Measurements from ENCODE around the gene PIEZO2.

PIEZO2 gene

DNA sequence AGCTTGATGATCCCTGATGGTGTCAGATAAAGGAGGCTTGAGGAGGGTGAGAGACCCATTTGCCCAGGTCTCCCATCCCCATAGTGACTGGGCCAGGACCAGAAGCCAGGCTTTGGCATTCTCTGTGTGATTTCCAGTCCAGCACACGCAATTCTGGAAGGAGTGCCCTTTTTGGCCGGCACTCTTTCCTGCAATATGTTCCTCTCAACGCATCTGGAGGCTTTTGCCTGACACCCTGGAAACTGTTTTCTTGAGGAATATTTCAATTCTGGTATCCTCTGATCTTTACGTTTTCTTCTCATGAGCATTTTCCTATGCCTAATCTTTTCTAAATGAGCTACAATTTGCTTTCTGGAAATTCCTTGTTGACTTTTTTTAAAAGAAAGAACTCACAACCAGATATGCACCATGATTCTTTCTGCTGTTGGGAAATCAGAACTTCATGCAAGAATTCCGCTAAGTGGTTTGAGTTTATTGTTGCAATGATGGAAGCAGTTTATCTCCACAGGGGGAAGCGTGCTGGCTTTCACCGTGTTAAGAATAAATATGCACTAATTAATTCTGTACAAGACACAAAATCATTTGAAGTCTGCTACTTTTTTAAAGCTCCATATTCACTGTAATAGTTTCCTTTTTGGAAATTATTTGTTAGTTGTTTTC is 479.8 kb downstream of the PIEZO2 start:
- Histone ChIP-seq H3K27me3 (ENCODE audit: insufficient read depth, low read length) (peaks cover 10% of the 10 kb centered on the region; the same call in 1 of the 2 replicates), H3K4me1 (ENCODE audit: insufficient read depth, low read length, severe bottlenecking) (no peaks in the 10 kb centered on the region), H3K4me2 (ENCODE audit: low read length) (no peak overlapping the region), H3K9me2 (ENCODE audit: low read depth, low read length) (no peaks in the 10 kb centered on the region), H3K4me3 (ENCODE audit: low read depth, low read length, poor library complexity, severe bottlenecking) (no peak overlapping the region), H3K9ac (ENCODE audit: low read length) (no peak overlapping the region), H3K9me3 (ENCODE audit: low read length) (no peaks in the 10 kb centered on the region), H3K36me3 (ENCODE audit: insufficient read depth, low read length) (no peaks in the 10 kb centered on the region), H3K27ac (ENCODE audit: low read depth, low read length, poor library complexity, severe bottlenecking) (no peak overlapping the region), H3F3A (ENCODE audit: insufficient read depth, low read length) (no peaks in the 10 kb centered on the region), H3K79me2 (ENCODE audit: insufficient read depth, low read length) (no peaks in the 10 kb centered on the region), H4K20me1 (ENCODE audit: insufficient read depth, low read length) (no peaks in the 10 kb centered on the region), H2AFZ (ENCODE audit: low read length) (no peak overlapping the region)
- no peak for TF ChIP-seq EZH2 (IDR thresholded peaks at IDR 0.05; ENCODE audit: borderline replicate concordance, low read length)
- TF ChIP-seq, protein P1, sequence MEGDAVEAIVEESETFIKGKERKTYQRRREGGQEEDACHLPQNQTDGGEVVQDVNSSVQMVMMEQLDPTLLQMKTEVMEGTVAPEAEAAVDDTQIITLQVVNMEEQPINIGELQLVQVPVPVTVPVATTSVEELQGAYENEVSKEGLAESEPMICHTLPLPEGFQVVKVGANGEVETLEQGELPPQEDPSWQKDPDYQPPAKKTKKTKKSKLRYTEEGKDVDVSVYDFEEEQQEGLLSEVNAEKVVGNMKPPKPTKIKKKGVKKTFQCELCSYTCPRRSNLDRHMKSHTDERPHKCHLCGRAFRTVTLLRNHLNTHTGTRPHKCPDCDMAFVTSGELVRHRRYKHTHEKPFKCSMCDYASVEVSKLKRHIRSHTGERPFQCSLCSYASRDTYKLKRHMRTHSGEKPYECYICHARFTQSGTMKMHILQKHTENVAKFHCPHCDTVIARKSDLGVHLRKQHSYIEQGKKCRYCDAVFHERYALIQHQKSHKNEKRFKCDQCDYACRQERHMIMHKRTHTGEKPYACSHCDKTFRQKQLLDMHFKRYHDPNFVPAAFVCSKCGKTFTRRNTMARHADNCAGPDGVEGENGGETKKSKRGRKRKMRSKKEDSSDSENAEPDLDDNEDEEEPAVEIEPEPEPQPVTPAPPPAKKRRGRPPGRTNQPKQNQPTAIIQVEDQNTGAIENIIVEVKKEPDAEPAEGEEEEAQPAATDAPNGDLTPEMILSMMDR (IDR thresholded peaks at IDR 0.05; ENCODE audit: low read length) = no peak

- H3K27ac ChIP-seq (ENCODE audit: low read depth, low read length, poor library complexity, severe bottlenecking) = no peak overlapping the region
- no peaks in the 10 kb centered on the region for H3K36me3 ChIP-seq (ENCODE audit: insufficient read depth, low read length)
- no peak overlapping the region for H3K4me3 ChIP-seq (ENCODE audit: low read depth, low read length, poor library complexity, severe bottlenecking)
- no peaks in the 10 kb centered on the region for H3K9me3 ChIP-seq (ENCODE audit: low read length)
- no peak overlapping the region for H3K9ac ChIP-seq (ENCODE audit: low read length)
- H3K4me1 ChIP-seq (ENCODE audit: insufficient read depth, low read length, severe bottlenecking) = no peaks in the 10 kb centered on the region
- no peaks in the 10 kb centered on the region for H3K79me2 ChIP-seq (ENCODE audit: insufficient read depth, low read length)
- H3K9me2 ChIP-seq (ENCODE audit: low read depth, low read length) = no peaks in the 10 kb centered on the region
- peaks cover 12% of the 10 kb centered on the region; the same call in 1 of the 2 replicates for H3K27me3 ChIP-seq (ENCODE audit: insufficient read depth, low read length)
- no peak for TF ChIP-seq EZH2 (IDR thresholded peaks at IDR 0.05; ENCODE audit: borderline replicate concordance, low read length)
- TF ChIP-seq, protein P1 (IDR thresholded peaks at IDR 0.05; ENCODE audit: low read length) = no peak
- H2AFZ ChIP-seq (ENCODE audit: low read length) = no peak overlapping the region
- no peaks in the 10 kb centered on the region for H4K20me1 ChIP-seq (ENCODE audit: insufficient read depth, low read length)
- no peaks in the 10 kb centered on the region for H3F3A ChIP-seq (ENCODE audit: insufficient read depth, low read length)
- no peak overlapping the region for H3K4me2 ChIP-seq (ENCODE audit: low read length)
Observed at GRCh38 chr18:10663750-10664149, 485.6 kb downstream of the PIEZO2 start.

- H3K27me3 ChIP-seq (ENCODE audit: insufficient read depth, low read length) = 0 out of 2 replicates have a peak, but pooled peaks cover 7% of the 10 kb centered on the region
- H3K4me1 ChIP-seq (ENCODE audit: insufficient read depth, low read length, severe bottlenecking) = no peaks in the 10 kb centered on the region
- no peak overlapping the region for H3K9ac ChIP-seq (ENCODE audit: low read length)
- TF ChIP-seq EZH2 (IDR thresholded peaks at IDR 0.05; ENCODE audit: borderline replicate concordance, low read length) = no peak
- TF ChIP-seq, protein P1 (IDR thresholded peaks at IDR 0.05; ENCODE audit: low read length) = no peak
- no peaks in the 10 kb centered on the region for H3K36me3 ChIP-seq (ENCODE audit: insufficient read depth, low read length)
- no peaks in the 10 kb centered on the region for H3K9me3 ChIP-seq (ENCODE audit: low read length)
- no peaks in the 10 kb centered on the region for H3K79me2 ChIP-seq (ENCODE audit: insufficient read depth, low read length)
- H3K4me2 ChIP-seq (ENCODE audit: low read length) = no peak overlapping the region
- H4K20me1 ChIP-seq (ENCODE audit: insufficient read depth, low read length) = no peaks in the 10 kb centered on the region
- no peaks in the 10 kb centered on the region for H3F3A ChIP-seq (ENCODE audit: insufficient read depth, low read length)
- H3K4me3 ChIP-seq (ENCODE audit: low read depth, low read length, poor library complexity, severe bottlenecking) = no peak overlapping the region
- no peaks in the 10 kb centered on the region for H3K9me2 ChIP-seq (ENCODE audit: low read depth, low read length)
- no peak overlapping the region for H3K27ac ChIP-seq (ENCODE audit: low read depth, low read length, poor library complexity, severe bottlenecking)
- H2AFZ ChIP-seq (ENCODE audit: low read length) = no peak overlapping the region
Observed at GRCh38 chr18:10661317-10661716, 488.1 kb downstream of the PIEZO2 start.

Data from OCI-LY1 (cell line).